Prostate gland (tissue), 2 donors: ENCODE measurements around the gene SGCG. TPM values are rescaled to one million over a fixed set of nuclear protein-coding genes. Genes with fewer than 3 reads are reported as not detected.
"Not testable (repeated sequence)": the region's sequence is repeated elsewhere in the genome, so short reads cannot be mapped to it uniquely, and the experiment has no call there.

Experiments
- DNase-seq: peaks from one replicate; pipeline ENCODE4 v3.0.0-alpha.2; 2019; ENCODE audit warnings: low spot score
- H3K27ac ChIP-seq, 2 donors: fragments of 200-600 bp; sonication (generic); 2 replicates each; pipeline ENCODE4 v1.5.1; 2017 to 2019
- H3K27me3 ChIP-seq: fragments of 200-600 bp; sonication (generic); replicated peaks from 2 replicates; pipeline ENCODE4 v1.5.1; 2019; ENCODE audit not compliant: insufficient read depth
- H3K36me3 ChIP-seq, 2 donors: fragments of 200-600 bp; sonication (generic); 1 replicate in 1 of 2; 2 replicates in 1 of 2; pipeline versions ENCODE4 v1.5.1 to v1.8.1; 2017 to 2019
- H3K4me1 ChIP-seq: fragments of 200-600 bp; sonication (generic); replicated peaks from 2 replicates; pipeline ENCODE4 v1.5.1; 2019
- H3K4me3 ChIP-seq, 2 donors: fragments of 200-600 bp; sonication (generic); 2 replicates each; pipeline ENCODE4 v1.5.1; 2017 to 2019
- H3K9me3 ChIP-seq: fragments of 200-600 bp; sonication (generic); 2 replicates; pipeline ENCODE4 v1.5.1; 2017
- CTCF ChIP-seq, 4 experiments: fragments of 200-600 bp in 2 of 4; fragments of 450-650 bp in 2 of 4; sonication (generic) in 2 of 4; IDR thresholded peaks; 1 replicate in 3 of 4; 2 replicates in 1 of 4; pipeline ENCODE4 v1.5.1; 2016 to 2019; ENCODE audit warnings: antibody characterized with exemption in 4 of 4, mild to moderate bottlenecking in 2 of 4, moderate library complexity in 2 of 4
- POLR2A ChIP-seq: fragments of 450-650 bp; IDR thresholded peaks from one replicate; pipeline ENCODE4 v1.6.1; 2016; ENCODE audit warnings: antibody characterized with exemption, mild to moderate bottlenecking
- POLR2AphosphoS5 ChIP-seq: sonication (generic); formaldehyde crosslinking; IDR thresholded peaks from one replicate; pipeline ENCODE4 v1.6.1; 2017; ENCODE audit warnings: antibody characterized with exemption
- WGBS: methylation state at CpG from one replicate; pipeline ENCODE4 v1.1.5; 2018; 5-methylcytosine and 5-hydroxymethylcytosine counted together
- intact Hi-C: fragments of 100-400 bp; cut with DNase I; formaldehyde crosslinking; loops from one replicate; pipeline ENCODE4 v1.14.2; 2022
- total RNA-seq, 2 donors: library from RNA; depleted of rRNA; stranded (reverse); fragments of >200 nt; gene quantifications; one replicate each; pipeline ENCODE4 v1.1.0, GENCODE V29; 2016

Gene SGCG
- total RNA-seq, 2 donors from 2014 or later, result 1.3 to 1.9 TPM

- intact Hi-C loops, result no loop called here
- H3K36me3 ChIP-seq, result no peaks in the 10 kb centered on the region
- H3K9me3 ChIP-seq, result no peaks in the 10 kb centered on the region
- no peak for DNase-seq
- H3K27ac ChIP-seq, result no peak overlapping the region
- no peak overlapping the region for H3K4me3 ChIP-seq
- H3K4me1 ChIP-seq, result no peaks in the 10 kb centered on the region
- H3K27me3 ChIP-seq, result no peaks in the 10 kb centered on the region
- TF ChIP-seq POLR2A (no peak), POLR2AphosphoS5 (no peak), CTCF (IDR thresholded peaks at IDR 0.05) (no peak)
Measured at GRCh38 chr13:23235994-23236393, 55.2 kb downstream of the SGCG start.

- DNase-seq, result no peak
- Histone ChIP-seq H3K4me3 (no peak overlapping the region), H3K4me1 (no peaks in the 10 kb centered on the region), H3K36me3 (no peaks in the 10 kb centered on the region), H3K9me3 (no peaks in the 10 kb centered on the region), H3K27me3 (no peaks in the 10 kb centered on the region), H3K27ac (no peak overlapping the region)
- no peak for TF ChIP-seq POLR2A
- TF ChIP-seq POLR2AphosphoS5, result no peak
- no peak for TF ChIP-seq CTCF (IDR thresholded peaks at IDR 0.05)
- 71% methylated on average over 5 of the region's 5 CpGs for WGBS
- intact Hi-C loops, result no loop called here
Measured at GRCh38 chr13:23243066-23243465, 62.3 kb downstream of the SGCG start.

- intact Hi-C loops, H3K9me3 ChIP-seq, H3K27ac ChIP-seq, H3K4me3 ChIP-seq, H3K27me3 ChIP-seq, DNase-seq, H3K36me3 ChIP-seq, H3K4me1 ChIP-seq: not testable (repeated sequence)
- WGBS, result 98% methylated on average over 26 of the region's 26 CpGs
Measured at GRCh38 chr13:23248410-23248809, 67.6 kb downstream of the SGCG start.

GRCh38 chr13:23254506-23254905, 73.7 kb downstream of the SGCG start:
- TF ChIP-seq POLR2AphosphoS5, result no peak
- TF ChIP-seq CTCF (IDR thresholded peaks at IDR 0.05), result no peak
- no peak for TF ChIP-seq POLR2A
- Histone ChIP-seq H3K27me3 (no peaks in the 10 kb centered on the region), H3K4me3 (no peak overlapping the region), H3K36me3 (no peaks in the 10 kb centered on the region), H3K27ac (no peak overlapping the region), H3K9me3 (no peaks in the 10 kb centered on the region), H3K4me1 (no peaks in the 10 kb centered on the region)
- no peak for DNase-seq
- intact Hi-C loops, result no loop called here
- WGBS, result 92% methylated on average over 4 of the region's 4 CpGs

GRCh38 chr13:23267571-23267970, 86.8 kb downstream of the SGCG start:
- Histone ChIP-seq H3K27ac (no peak overlapping the region), H3K36me3 (no peaks in the 10 kb centered on the region), H3K9me3 (no peaks in the 10 kb centered on the region), H3K27me3 (no peaks in the 10 kb centered on the region), H3K4me1 (no peaks in the 10 kb centered on the region), H3K4me3 (no peak overlapping the region)
- DNase-seq, result no peak
- intact Hi-C loops, result no loop called here
- TF ChIP-seq CTCF (IDR thresholded peaks at IDR 0.05), result no peak
- TF ChIP-seq POLR2A, result no peak
- TF ChIP-seq POLR2AphosphoS5, result no peak
- WGBS, result 75% methylated on average over 4 of the region's 4 CpGs
